Right renal cortex interstitium (tissue), 3 donors: ENCODE data around the gene VDAC2. TPM values are rescaled to one million over a fixed set of nuclear protein-coding genes. Genes with fewer than 3 reads are reported as not detected.
"Not testable (repeated sequence)": the region's sequence is repeated elsewhere in the genome, so short reads cannot be mapped to it uniquely, and the experiment has no call there.

Source experiments
- DNase-seq, 3 donors: peaks; one replicate each; pipeline ENCODE4 v3.0.0-alpha.2; 2013; ENCODE audit warnings: low read depth in 3 of 3, low spot score in 2 of 3
- polyA plus RNA-seq, 3 donors: library from polyadenylated mRNA; unstranded; fragments of 120-200 nt; gene quantifications; one replicate each; pipeline ENCODE4 v1.2.1, GENCODE V29; 2013; ENCODE audit not compliant: insufficient read length in 3 of 3

The VDAC2 gene
- polyA plus RNA-seq, 3 donors: 259 to 270 (median 260) TPM

- DNase-seq: no peak
Observed at GRCh38 chr10:75197906-75198305, 12.7 kb upstream of the VDAC2 start.

DNA sequence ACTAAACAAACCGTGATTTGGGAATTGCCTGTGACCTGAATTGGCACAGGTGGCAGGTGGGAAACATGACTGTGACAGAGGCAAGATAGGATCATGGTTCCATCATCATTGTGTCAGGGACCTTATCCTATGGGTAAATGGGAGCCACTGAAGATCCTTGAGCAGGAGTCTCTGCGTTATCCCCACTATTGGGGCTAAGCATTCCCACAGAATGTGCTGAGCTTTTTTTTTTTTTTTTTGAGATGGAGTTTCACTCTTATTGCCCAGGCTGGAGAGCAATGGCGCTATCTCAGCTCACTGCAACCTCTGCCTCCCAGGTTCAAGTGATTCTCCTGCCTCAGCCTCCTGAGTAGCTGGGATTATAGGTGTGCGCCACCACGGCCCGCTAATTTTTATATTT, 10.6 kb upstream of the VDAC2 start:
- not testable (repeated sequence) for DNase-seq

DNA sequence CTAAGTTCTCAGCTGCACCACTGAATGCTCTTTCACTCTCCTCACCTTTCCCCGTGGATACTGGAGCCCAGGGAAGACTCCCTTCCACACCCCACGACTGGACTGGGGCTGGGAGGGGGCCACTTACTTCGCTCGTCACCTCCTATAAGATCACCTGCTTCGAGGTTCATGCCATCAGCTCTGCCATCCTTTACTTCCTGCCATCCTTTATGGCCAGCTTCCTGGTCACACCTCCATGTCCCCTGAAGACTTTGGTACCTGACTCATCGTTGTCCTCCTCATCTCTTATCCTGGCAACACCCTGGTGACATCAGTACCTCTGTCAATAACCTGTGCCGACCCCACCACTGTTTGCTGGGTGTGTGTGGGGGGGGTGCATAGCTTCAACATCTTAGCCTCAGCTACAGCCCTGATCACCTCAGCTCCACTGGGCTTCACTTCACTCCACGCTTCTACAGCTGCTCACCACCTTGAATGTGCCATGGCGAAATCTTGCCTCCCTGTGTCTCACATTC, 8.7 kb upstream of the VDAC2 start:
- DNase-seq: no peak

DNA sequence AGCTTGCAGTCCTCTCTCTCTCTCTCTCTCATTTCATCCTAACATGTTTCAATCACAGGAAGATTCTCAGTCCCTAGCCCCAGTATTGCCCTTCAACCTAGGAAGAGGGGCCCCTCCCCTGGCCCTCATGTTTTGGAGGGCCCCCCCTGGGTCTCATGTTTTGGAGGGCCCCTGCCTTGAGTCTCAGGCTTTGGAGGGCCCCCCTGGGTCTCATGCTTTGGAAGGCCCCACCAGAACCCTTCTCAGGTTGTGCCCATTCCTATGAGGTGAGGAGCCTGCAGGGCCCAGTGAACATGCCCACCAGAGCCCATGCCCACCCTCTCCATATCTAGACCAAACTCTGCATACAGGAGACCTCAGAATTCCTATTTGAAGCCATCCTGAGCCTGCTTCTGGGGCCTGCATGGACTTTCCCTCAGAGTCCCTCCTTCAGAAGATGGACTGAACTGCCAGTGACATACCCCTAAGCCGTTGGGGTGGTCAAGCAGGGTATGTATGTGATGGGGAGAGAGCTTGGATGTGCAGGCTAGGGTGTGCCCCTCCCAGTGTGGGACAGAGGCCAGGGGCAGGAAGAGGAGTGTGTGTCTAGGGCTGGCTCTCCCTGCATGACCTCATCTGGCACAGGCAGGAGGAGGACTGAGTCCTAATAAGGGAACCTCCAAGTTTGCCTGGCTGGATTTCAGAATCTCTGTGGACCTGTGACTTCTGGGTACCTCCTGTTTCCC, 8.1 kb upstream of the VDAC2 start:
- no peak for DNase-seq

DNA sequence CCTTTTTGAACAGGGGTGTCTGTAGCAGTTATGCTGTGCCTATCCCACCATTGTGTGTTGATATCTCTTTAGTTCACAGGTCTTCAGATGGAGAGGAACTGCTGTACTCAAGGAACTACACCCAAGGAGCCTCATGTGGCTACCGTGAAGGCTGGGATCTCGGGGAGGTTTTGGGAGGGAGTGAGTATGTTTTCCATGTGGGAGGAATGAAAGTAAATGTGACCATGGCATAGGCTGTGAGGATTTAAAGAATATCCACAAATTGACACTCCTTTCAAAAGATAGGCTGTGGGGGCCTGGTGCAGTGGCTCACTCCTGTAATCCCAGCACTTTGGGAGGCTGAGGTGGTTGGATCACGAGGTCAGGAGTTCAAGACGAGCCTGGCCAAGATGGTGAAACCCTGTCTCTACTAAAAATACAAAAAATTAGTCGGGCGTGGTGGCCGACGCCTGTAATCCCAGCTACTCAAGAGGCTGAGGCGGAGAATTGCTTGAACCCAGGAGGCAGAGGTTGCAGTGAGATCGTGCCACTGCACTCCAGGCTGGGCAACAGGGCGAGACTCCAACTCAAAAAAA, 7.5 kb upstream of the VDAC2 start:
- not testable (repeated sequence) for DNase-seq

- no peak for DNase-seq
Observed at GRCh38 chr10:75203724-75204123, 6.9 kb upstream of the VDAC2 start.

- no peak for DNase-seq
Observed at GRCh38 chr10:75205908-75206307, 4.7 kb upstream of the VDAC2 start.

DNA sequence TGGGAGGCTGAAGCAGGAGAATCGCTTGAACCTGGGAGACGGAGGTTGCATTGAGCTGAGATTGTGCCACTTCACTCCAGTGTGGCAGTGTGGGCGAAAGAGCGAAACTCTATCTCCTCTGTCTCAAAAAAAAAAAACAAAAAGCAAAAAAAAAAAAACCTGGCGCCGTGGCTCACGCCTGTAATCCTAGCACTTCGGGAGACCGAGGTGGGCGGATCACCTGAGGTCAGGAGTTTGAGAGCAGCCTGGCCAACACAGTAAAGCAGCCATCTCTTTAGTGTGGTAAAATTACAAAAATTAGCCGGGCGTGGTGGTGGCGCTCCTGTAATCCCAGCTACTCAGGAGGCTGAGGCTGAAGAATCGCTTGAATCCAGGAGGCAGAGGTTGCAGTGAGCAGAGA, 4.0 kb upstream of the VDAC2 start:
- DNase-seq: not testable (repeated sequence)

- DNase-seq: no peak
Observed at GRCh38 chr10:75207079-75207856, 3.3 kb upstream of the VDAC2 start.

DNA sequence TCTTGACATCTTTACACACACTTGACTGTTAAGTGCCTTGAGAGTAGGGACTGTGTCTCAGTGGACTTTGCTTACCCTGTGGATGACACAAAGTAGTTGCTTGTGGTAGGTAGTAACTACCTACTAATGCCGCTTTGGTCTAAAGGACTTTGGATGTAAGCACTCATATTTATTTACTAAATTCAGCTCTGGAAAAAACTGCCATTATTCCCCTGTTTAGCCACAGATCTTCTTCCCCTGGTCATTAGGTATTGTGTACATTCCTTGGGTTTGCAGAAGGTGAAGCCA, 2.8 kb upstream of the VDAC2 start:
- no peak for DNase-seq

DNA sequence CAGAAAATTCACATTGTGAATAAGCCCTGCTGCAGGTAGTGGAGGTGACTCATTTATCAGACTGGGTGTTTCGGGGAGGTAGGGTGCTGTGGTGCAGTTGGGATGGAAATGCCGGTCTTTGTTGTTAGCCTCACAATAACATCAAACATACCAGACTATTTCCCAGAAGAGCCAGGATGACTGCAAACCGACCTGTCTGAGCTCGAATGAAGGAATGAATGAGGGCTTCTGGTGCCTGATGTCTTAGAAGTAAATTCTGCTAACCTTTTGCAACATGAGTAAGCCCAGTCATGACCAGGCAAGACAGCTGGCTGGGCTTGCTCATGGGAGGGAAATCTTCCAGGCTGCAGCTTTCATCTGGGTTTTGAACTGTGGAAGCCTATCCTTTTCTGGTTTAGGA, 2.4 kb upstream of the VDAC2 start:
- DNase-seq: no peak

GRCh38 chr10:75209086-75209920, 1.3 kb upstream of the VDAC2 start:
- DNase-seq: no peak

GRCh38 chr10:75209921-75210281, 695 bp upstream of the VDAC2 start:
- DNase-seq: peak in 1 of 3 donors; percentile 55

GRCh38 chr10:75211007-75211691, 553 bp downstream of the VDAC2 start:
- no peak for DNase-seq

- DNase-seq: no peak
Observed at GRCh38 chr10:75212343-75212742, 1.7 kb downstream of the VDAC2 start.

- no peak for DNase-seq
Observed at GRCh38 chr10:75220274-75220673, 9.7 kb downstream of the VDAC2 start.

GRCh38 chr10:75221492-75221891, 10.9 kb downstream of the VDAC2 start:
- not testable (repeated sequence) for DNase-seq

- DNase-seq: no peak
Observed at GRCh38 chr10:75223507-75223906, 12.9 kb downstream of the VDAC2 start.

DNA sequence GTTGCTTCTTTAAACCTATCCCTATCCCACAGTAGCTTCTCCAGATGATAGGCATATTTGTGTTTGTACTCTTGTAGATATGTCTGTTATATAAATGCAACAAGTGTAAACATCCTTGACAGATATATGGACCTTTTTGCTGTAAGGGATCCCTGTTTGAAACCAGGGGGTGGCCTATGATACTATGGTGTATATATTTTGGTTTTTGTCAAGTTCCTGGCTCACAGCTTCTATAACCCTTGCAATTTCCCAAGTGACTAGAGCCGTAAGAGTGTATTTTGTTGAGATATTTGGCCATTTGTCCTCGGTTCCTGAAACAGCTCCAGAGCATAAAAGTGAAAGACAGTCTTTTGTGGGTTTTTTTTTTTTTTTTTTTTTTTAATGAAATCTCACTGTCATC, 15.5 kb downstream of the VDAC2 start:
- no peak for DNase-seq

DNA sequence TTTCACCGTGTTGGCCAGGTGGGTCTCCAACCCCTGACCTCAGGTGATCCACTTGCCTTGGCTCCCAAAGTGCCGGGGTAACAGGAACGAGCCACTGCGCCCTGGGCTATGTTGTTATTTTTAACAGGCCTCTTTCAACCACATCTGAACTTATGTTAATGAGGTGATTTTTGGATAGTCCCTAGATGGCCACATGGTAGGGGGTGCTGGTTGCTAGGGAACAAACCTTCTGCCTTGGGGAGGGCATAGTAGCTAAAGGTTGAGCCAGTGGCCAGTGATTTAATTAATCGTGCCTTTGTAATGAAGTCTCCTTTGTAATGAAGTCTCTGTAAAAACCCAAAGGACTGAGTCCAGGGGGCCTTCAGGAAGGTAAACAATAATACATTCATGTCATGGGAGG, 16.1 kb downstream of the VDAC2 start:
- no peak for DNase-seq
